Stimulated activated CD4-positive, alpha-beta T cell treated with anti-CD3 and anti-CD28 coated beads, Interleukin-4, amount 100 ng/mL, for 4 hours (primary cell): ENCODE results near the gene PRR16.

Experiments used
- DNase-seq, 2 experiments: peaks; one replicate each; pipeline ENCODE4 v3.0.0-alpha.2; 2020

Gene PRR16

GRCh38 chr5:120582635-120583034, 118.5 kb downstream of the PRR16 start:
- DNase-seq, result no peak

DNA sequence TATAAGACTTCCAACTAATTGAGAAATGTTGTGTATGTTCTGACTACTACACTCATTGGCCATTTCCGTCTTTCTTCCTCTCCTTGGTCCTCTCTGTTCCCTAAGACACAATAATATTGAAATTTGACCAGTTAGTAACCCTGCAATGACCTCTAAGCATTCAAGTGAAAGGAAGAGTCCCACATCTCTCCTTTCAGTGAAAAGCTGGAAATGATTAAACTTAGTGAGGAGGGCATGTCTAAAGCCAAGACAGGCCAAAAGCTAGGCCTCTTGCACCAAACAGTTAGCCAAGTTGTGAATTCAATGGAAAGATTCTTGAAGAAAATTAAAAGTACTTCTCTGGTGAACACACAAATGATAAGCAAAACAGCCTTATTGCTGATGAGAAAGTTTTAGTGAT, 122.5 kb downstream of the PRR16 start:
- DNase-seq, result no peak

- no peak for DNase-seq
These were observed 127.8 kb downstream of the PRR16 start for GRCh38 chr5:120591911-120592310.

DNA sequence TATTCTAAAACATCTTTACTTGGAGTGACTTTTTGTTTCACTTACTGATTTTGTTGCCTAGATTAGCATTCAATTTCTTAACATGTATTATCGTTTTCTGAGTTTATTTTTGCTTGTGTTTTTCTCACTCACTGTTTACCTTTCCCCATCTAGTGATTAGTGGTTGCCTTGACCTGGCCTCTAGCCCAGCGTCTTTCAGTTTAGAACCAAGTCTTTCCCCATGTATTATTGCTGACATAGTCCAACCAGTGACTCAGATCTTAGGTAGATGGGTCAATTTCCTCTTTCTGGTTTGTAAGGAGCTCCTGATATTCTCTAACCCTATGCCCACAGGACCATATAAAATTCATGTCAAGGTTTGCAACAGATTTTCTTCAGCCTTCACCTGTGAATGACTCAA, 135.5 kb downstream of the PRR16 start:
- no peak for DNase-seq

DNA sequence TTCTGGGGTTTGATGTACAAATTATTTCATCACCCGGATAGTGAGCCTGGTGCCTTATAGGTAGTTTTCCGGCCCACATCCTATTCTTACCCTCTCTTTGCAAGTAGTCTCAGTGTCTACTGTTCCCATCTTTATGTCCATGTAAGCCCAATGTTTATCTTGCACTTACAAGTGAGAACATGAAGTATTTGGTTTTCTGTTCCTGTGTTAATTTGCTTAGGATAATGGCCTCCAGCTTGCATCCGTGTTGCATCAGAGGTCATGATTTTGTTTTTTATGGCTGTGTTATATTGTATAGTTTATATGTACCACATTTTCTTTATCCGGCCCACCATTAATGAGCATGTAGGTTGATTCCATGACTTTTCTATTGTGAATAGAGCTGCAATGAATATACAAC, 136.5 kb downstream of the PRR16 start:
- DNase-seq, result no peak

- no peak for DNase-seq
These were observed 137.9 kb downstream of the PRR16 start for GRCh38 chr5:120602033-120602432.

GRCh38 chr5:120604884-120605283, 140.8 kb downstream of the PRR16 start:
- DNase-seq, result no peak

DNA sequence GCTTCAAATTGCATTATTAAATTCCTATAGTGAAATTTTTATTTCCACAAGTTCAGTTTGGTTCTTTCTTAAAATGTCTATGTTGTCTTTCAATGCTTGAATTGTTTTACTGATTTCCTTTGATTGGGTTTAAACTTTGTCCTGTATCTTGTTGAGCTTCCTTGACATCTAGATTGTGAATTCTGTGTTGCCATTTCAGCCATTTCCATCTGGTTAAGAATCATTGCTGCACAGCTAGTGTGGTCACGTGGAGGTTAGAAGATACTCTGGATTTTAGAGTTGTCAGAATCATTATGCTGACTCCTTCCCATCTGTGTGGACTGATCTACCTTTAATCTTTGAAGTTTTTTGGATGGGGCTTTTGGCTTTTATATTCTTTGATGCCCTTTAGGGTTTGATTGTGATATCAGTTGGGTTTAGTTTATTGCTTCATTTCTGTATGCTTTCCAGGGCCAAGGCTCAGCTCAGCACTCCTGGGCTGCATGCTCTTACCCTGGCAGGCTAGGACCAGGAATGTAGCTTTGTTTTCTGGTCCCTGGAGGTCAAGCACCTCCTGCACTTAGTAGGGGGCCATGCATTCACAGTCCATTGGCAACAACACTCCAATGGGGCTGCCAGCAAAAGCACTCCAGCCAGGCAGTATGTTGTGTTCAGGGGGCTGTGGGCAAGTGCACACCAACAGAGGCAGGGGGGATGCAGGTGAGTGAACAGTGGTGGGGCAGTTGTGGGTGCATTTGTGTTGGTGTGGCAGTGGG, 141.4 kb downstream of the PRR16 start:
- no peak for DNase-seq

DNA sequence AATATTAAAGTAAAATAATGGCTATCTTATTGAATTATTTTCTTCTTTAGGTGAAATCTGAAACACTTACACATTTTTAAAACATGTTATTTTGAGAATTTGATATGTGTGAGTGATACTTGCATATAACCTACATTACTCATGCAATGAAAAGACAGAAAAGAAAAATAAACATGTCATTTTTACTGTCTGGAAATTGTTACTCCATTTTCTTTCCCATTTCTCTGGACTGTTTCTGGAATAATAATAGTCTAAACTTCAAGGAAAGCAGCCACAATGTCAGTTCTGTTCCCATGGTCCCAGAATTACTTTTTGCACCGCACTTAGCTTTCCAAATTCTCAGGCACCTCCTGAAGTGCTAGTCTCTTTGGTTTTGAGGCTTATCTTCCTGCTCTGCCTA, 145.5 kb downstream of the PRR16 start:
- DNase-seq, result no peak

DNA sequence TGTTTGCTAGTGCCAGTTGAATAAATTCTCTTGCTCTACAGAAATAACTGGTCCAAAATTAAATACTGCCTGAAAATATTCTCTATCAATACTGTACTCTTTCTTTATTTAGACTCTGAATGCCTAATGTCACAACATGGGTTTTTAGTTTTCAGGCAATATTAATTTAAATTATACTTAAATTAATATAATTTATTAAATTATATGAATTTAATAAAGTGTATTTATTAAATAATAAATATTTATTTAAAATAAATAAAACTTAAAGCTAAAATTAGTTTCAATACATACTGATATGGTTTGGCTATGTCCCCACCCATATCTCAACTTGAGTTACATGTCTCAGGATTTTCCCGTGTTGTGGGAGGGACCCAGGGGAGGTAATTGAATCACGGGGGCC, 146.0 kb downstream of the PRR16 start:
- DNase-seq, result no peak

- DNase-seq, result no peak
These were observed 149.6 kb downstream of the PRR16 start for GRCh38 chr5:120613729-120614128.

GRCh38 chr5:120614531-120615180, 150.6 kb downstream of the PRR16 start:
- DNase-seq, result no peak

DNA sequence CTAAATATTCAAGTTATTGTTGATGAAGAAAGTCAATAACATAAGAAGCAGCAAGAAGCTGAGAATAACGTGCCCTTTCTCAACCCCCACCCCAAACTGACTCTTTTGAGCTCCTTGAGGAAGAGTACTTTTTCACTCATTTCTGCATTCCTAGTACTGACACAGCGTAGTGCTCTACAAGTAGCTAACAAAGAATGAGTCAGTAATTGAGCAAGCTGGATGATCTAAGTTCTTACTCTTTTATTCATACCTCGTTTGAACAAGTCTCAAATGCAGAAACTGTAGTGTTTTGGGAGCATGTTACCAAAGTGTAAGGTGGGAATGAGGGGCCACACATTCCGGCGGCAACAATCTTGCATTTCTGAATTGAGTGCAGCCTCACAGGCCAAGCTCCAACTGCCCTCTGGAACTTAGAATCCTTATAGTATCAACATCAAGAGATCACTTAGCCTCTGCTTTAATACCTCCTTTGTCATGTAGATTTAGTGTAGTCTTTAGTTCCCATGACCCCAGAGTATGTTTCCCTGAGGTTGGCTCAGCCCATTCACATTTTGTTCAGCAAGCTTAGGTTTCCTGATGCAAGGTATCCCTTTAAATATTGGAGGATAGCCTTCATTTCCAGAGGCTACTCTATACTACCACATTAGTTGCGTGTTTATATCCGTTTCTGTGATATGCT, 152.0 kb downstream of the PRR16 start:
- no peak for DNase-seq

- no peak for DNase-seq
These were observed 157.2 kb downstream of the PRR16 start for GRCh38 chr5:120621339-120621738.

GRCh38 chr5:120624021-120624563, 160.0 kb downstream of the PRR16 start:
- no peak for DNase-seq

DNA sequence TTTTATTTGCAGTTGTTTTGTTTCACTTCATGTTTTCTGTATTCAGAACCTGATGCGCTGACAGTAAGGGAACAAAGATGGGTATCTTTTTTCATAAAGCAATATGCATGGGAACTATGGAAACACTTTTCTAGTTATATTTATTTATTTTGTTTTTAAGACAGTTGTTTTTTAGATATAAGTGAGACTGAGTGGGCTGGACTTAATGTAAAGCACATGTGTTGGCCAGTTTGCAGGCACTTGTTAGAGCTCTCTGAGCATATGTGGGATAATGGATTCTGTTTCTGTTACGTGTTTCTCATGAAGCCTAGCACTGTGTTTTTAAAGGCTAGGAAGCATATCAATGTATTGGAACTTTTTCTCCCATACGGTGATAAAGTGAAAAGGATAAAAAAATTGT, 164.1 kb downstream of the PRR16 start:
- no peak for DNase-seq

DNA sequence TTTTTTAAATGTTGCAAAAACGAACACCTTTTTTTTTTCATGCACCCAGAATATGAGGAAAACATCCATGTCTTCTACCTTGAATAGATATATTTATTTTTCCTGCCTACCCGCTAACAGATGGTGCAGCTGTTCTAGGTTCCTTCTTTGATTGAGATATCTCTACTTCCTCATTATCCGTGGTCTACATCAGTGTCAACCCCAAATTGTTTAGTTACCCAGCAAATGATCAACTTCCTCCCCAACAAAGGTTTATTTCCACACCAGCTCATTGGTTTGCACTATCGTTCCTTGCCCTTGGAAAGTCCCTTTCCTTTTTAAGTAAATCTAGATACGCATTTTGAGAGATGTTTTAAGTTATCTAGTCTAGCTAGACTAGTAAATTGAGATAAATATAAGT, 166.4 kb downstream of the PRR16 start:
- no peak for DNase-seq

GRCh38 chr5:120631611-120632010, 167.5 kb downstream of the PRR16 start:
- DNase-seq, result no peak

- no peak for DNase-seq
These were observed 168.3 kb downstream of the PRR16 start for GRCh38 chr5:120632430-120632829.

GRCh38 chr5:120638449-120638848, 174.3 kb downstream of the PRR16 start:
- no peak for DNase-seq

DNA sequence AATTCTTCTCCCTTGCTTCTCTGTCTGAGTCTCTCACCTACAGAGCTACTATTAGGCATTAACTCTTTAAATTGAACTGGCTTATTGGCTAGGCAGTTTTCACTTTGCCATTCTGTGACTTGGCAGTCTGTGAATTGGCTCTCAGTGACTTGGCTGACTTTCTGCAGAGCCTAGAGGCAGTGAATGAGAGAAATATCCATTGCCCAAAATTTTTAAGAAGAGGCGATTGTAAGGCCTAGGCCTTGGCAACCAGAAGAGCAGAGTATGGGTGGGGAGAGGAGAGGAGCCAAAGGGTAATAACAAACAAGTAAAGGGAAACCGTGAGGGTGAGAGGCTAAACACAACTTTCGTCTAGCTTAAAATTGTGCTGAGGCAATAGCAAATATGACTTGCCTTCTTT, 176.7 kb downstream of the PRR16 start:
- DNase-seq, result no peak

DNA sequence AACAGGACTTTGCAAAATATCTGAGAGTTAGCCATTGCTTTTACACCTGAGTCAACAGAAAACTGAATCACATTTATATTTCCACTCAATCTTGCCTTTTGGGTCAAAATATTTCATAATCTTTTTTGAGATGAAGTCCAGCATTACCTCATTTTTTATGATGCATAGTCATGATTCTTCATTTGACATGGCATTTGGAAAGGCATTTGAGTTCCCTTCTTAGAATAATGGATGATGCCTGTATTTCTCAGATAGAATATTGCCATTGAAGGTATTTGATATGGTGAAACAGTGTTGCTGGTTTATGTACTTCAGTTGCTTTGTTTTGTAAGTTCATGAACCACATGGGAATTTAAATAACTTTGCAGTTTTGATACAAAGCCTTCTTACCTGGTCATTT, 180.4 kb downstream of the PRR16 start:
- DNase-seq, result no peak

- no peak for DNase-seq
These were observed 191.8 kb downstream of the PRR16 start for GRCh38 chr5:120655828-120656435.

DNA sequence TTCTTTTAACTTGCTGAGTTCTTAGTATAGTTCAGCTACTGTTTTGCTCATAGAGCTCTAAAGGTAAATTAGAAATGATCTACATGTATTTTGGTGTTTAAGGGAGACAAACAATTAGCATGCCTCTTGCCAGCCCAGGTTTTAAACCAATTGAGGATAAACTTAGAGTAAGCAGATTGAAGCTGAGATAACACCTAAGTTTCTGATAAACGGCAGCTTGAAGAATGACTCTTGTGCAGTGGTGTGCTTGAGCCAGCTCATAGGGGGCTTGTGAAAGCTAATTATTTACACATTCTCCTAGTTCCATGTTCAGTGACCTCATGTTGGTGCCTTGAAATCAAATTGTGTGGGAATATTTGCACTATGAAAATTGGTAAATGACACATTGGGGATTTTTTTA, 193.0 kb downstream of the PRR16 start:
- no peak for DNase-seq
